GM19351 (cell line): ENCODE data around the gene SLC35D1.
"Not testable (repeated sequence)": the region's sequence is repeated elsewhere in the genome, so short reads cannot be mapped to it uniquely, and the experiment has no call there.

ENCODE experiments used
- ATAC-seq: cut with Tn5 transposase; IDR thresholded peaks from one replicate; pipeline ENCODE4 v1.9.1; 2021; ENCODE audit warnings: mild to moderate bottlenecking, moderate library complexity; ENCODE audit not compliant: unreplicated experiment

The SLC35D1 gene

DNA sequence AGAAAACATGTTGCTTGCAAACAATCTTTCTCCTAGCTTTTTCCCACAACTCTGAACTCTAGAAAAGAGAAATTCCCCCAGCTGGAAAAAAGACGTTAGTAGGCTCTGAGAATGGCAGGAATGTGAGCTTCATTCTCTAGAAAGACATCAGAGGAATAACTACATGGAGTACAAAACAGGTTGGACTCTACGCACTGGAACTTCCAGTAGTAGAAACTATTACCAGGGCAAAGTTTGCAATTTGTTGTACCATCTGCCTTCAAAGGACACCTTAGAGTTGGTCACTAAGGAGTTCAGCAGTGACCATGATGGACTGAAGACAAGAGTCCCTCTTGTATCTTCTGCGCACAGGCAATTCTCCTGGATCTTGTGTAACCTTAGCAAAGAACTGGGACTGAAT lies 60.9 kb downstream of the SLC35D1 start:
- no peak for ATAC-seq

DNA sequence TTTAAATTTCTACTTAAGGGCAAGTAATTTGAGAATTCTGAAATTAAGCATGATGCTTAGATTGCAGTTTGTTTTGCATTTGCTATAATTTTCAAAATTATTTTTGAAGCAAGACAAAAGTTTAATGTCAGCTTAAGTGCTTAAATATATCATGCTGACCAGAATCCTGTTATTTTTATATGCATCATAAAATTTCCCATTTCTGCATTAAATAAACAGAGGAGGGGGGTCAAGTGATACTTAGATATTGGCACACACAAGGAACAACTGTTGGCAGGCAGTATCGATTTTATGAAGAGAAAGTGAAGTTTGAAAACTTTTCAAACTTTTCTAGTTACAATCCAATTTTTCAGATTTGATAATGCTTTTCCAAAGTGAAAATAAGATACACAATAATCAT lies 68.1 kb downstream of the SLC35D1 start:
- no peak for ATAC-seq

DNA sequence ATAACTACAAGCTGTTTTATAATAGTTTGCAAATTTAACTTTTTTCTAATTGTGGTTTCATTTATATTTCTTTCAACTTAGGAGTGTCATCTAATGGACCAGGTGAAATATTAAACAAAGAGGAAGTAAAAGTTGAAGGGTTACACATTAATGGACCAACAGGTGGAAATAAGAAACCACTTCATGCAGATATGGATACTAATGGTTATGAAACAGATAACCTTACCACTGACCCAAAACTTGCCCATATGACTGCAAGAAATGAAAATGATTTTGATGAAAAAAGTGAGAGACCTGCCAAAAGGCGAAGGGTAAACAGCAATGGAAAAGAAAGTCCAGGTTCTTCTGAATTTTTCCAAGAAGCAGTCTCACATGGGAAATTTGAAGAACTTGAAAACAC lies 69.5 kb downstream of the SLC35D1 start:
- peak; percentile 92 for ATAC-seq

DNA sequence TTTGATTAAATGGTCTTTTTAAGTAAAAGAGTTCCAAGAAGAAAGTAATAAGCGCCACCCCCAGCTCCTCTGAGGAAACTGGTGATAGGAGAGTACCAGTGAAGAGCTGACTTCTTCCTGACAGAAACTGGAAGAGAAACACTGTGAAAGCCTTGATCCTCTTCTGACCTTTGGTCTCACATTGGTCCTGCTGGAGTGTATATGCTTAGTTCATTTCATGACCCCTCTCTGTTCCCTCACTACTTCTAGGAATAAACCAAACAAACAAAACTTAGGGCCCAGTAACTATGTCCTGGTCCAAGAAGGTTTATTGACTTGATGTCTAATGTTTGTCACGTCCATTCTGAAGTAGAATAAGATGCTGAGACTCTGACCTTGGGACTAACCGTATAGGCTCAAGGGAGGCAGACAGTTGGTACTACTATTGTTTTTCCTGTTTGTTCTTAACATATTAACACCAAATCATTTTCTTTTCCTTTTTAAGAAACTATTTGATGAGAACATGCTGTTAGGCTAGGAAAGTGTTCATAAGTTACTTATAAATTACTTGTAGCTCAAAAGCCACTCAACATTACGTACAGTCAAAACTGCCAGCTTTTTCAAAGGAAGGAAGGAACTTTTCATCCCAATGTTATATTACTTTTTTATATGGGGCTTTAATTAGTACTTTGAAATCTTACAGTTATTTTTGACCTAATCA lies 71.2 kb downstream of the SLC35D1 start:
- ATAC-seq, result no peak

DNA sequence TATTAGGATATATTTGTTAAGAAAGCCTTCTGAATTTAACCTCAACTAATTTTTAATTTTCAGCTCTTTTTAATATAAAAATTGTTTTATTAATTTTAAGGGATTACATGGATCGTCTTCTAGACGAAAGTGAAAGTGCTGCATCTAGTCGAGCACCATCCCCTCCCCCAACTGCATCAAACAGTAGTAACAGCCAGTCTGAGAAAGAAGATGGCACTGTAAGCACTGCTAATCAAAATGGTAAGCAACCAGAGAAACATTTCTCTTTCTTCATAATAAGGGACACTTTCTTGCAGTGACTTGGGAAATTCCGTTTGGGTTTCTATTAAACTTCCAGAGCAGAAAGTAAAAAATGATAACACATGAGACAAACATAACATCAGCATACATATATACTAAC lies 72.3 kb downstream of the SLC35D1 start:
- ATAC-seq, result no peak

DNA sequence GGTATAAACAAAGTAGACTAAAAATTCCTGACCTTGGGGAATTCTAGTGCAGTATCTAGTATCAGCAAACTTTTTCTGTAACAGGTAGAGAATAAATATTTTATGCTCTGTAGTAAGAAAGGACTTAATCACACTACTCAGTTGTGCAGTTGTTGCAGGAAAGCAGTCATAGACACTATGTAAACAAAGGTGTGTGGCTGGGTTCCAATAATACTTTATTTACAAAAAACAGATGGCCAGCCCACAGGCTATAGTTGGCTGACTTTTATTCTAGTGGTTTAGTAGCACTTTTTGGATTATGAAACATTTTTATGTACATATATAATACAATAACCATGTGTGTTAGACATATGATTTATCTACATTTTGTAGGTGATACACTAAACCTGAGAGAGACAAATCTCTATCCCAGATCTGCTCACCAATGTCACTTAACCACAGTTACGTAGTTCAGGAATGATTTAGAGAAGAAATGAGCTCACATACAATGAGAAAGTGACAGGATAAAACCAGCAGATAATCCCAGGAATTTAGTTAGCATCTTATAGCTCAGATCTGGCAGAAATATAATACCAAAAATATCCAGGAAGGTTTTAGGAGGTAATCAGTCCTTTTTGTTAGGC lies 73.1 kb downstream of the SLC35D1 start:
- no peak for ATAC-seq

DNA sequence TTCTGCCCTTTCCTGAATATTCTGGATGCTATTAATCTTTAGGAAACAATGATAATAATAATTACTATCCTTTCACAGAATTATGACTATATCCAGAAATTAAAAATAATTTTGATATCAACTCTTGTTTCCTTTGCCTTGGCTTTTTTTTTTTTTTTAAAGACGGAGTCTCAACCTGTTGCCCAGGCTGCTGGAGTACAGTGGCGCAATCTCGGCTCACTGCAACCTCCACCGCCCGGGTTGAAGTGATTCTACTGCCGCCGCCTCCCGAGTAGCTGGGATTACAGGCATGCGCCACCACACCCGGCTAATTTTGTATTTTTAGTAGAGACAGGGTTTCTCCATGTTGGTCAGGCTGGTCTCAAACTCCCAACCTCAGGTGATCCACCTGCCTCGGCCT lies 74.3 kb downstream of the SLC35D1 start:
- ATAC-seq, result not testable (repeated sequence)

DNA sequence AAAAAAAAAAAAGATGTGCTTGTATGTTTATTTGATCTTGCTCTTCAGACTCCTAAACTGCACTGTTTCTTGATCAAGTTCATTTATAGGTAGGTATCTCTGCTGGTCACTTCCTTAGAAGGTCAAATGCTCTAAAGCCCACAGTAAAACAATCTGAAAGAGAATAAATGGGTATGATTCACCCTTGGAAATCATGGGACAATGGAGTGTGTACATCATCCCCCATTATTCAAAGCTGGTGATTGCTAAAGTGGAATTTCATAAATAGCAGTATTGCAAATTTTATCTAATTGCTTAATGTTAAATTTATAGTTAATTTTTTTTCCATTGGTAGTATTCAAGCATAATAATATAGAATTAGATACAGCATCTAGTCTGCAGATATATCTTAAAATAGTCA lies 75.7 kb downstream of the SLC35D1 start:
- ATAC-seq, result no peak

DNA sequence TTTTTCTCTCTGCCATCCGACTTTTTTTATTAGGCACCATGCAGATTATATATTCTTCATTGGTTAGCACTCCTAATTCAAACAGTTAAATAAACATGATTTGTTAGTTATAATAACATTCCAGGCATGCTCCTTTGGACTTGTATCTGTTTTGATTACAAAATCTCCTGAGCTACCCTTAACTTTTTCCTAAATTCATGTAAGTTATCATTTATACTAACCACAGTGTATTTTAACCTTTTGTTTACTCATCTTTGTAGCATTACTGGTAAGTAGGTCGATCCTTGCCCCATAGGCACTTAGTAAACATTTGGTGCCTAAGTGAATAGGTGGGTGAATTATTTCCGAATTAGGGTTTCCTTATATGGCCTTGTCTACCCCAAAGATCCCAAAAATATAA lies 85.4 kb downstream of the SLC35D1 start:
- no peak for ATAC-seq

DNA sequence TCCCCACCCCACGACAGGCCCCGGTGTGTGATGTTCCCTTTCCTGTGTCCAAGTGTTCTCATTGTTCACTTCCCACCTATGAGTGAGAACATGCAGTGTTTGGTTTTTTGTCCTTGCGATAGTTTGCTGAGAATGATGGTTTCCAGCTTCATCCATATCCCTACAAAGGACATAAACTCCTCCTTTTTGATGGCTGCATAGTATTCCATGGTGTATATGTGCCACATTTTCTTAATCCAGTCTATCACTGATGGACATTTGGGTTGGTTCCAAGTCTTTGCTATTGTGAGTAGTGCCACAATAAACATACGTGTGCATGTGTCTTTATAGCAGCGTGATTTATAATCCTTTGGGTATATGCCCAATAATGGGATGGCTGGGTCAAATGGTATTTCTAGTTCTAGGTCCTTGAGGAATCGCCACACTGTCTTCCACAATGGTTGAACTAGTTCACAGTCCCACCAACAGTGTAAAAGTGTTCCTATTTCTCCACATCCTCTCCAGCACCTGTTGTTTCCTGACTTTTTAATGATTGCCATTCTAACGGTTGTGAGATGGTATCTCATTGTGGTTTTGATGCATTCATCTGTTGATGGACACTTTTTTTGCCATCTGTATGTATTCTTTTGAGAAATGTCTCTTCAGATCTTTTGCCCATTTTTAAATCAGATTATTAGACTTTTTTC lies 87.6 kb downstream of the SLC35D1 start:
- ATAC-seq, result not testable (repeated sequence)

DNA sequence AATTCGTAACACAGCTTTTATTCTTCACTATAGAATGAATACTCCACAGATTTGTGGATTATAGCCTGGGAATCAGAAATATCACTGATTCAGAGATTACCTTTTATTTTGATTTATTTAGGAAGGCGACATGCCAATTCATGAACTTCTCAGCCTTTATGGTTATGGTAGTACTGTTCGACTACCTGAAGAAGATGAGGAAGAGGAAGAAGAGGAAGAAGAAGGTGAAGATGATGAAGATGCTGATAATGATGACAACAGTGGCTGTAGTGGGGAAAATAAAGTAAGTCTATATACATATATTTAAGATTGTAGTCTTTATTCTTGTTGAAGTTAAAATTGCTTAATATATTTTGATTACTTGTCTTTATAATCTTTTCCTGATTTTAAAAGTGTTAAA lies 96.0 kb downstream of the SLC35D1 start:
- no peak for ATAC-seq

DNA sequence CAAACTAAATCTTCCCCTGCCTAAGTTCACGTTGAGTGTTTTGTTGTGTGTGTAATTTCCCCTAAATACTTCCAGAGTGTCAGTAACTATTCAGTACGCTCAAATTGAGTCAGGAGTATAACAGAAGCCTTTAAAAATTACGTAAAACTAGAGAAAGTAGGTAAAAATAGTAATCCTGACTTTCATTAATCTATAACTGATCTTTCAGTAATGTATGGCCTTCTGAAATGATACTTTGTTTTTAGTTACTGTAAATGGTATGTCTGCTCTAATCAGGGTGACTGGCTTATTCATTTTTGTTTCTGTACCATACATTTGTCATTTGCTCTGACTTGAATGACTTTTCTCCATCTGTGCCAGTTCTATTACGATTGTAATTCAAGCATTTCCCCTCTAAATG lies 99.7 kb downstream of the SLC35D1 start:
- peak; percentile 59 for ATAC-seq

DNA sequence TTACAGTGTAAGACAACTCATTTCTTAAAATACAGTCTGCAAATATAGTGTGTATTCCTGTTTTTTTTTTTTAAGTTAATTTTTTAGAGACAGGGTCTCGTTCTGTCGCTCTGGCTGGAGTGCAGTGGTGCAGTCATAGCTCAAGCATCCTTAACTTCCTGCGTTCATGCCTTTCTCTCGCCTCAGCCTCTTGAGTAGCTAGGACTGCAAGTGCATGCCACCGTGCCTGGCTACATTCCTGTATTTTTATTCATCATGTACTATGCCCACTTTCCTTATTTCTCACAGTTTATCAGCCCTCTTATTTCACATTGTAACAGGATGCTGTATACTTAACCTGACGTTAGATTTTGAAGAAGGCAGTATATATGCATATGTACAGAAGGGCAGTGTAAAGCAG lies 102.4 kb downstream of the SLC35D1 start:
- ATAC-seq, result no peak
